ENCODE measurements around the gene TTBK2. TPM values are rescaled to one million over a fixed set of nuclear protein-coding genes. Genes with fewer than 3 reads are reported as not detected.

Gene TTBK2
- total and polyA plus RNA-seq, 10 of the 15 experiments (the other 5 are each of a cell fraction or from before 2014, with no cell fraction given): 0.66 to 9.1 (median 3.7) TPM

GRCh38 chr15:42750306-42750705, 170.3 kb downstream of the TTBK2 start (continued):
- TF ChIP-seq ZNF687 (IDR thresholded peaks at IDR 0.05) (no peak), ZBED1 (IDR thresholded peaks at IDR 0.05; ENCODE audit: borderline replicate concordance) (no peak), NFXL1 (IDR thresholded peaks at IDR 0.05; ENCODE audit: borderline replicate concordance) (no peak)

- FAIRE-seq (no peak), DNase-seq (ENCODE audit: low read depth, low spot score) (no peak), ATAC-seq (no peak)
- ChIA-PET RAD21 (ENCODE audit: unreplicated experiment) (no interaction called here), CTCF (no interaction called here), POLR2A (no interaction called here), SMC1A (ENCODE audit: uncharacterized antibody, unreplicated experiment) (interaction anchor here (0.5 kb wide), 1 partner anchor 75 kb away, joined by 3 read pairs; no protein-coding TSS in a partner anchor)
- in situ Hi-C loops (cut with MboI) (no loop called here), intact Hi-C loops (cut with micrococcal nuclease; ENCODE audit: unreplicated experiment) (no loop called here)
- Histone ChIP-seq H4K20me1 (ENCODE audit: control insufficient read depth, insufficient read depth) (no peaks in the 10 kb centered on the region), H3K4me3 (no peak overlapping the region), H3K9ac (ENCODE audit: control insufficient read depth, insufficient read depth, low read length) (no peak overlapping the region; the same call in 1 of the 2 replicates), H3K27ac (ENCODE audit: control insufficient read depth, insufficient read depth) (no peak overlapping the region), H3K4me1 (ENCODE audit: control insufficient read depth, insufficient read depth, low read length) (no peaks in the 10 kb centered on the region), H3K79me2 (ENCODE audit: control insufficient read depth, insufficient read depth, low read length) (no peaks in the 10 kb centered on the region), H3K9me3 (replicated peaks; ENCODE audit: control insufficient read depth, insufficient read depth, low read length) (no peaks in the 10 kb centered on the region), H3K27me3 (replicated peaks in 1 of 2; ENCODE audit: control insufficient read depth in 2 of 2, insufficient read depth in 2 of 2, low read length in 1 of 2) (no peaks in the 10 kb centered on the region), H3K36me3 (ENCODE audit: control insufficient read depth in 2 of 2, insufficient read depth in 2 of 2, low read length in 1 of 2) (peaks cover 0 to 3% of the 10 kb centered on the region in 2 experiments; a peak in 1 of 4 replicates), H3K4me2 (ENCODE audit: control insufficient read depth, insufficient read depth) (no peak overlapping the region), H2AFZ (ENCODE audit: control insufficient read depth, low read depth, low read length) (no peak overlapping the region)
- WGBS (ENCODE audit: insufficient coverage, insufficient replicate concordance, low lambda C conversion rate, missing lambda C conversion rate): 100% methylated on average over 1 of the region's 1 CpG
- BruUV-seq (replicated peaks): no TSS peak
- no peak for TF ChIP-seq STAT3 (IDR thresholded peaks at IDR 0.05; ENCODE audit: low read depth, low read length)
- no peak for TF ChIP-seq MYC (IDR thresholded peaks at IDR 0.05; ENCODE audit: insufficient read depth, insufficient read length, insufficient replicate concordance, low read length, severe bottlenecking)
- TF ChIP-seq TBL1XR1 (IDR thresholded peaks at IDR 0.05; ENCODE audit: low read depth, low read length): no peak
- no peak for TF ChIP-seq NBN (IDR thresholded peaks at IDR 0.05)
- no peak for TF ChIP-seq GABPA (IDR thresholded peaks at IDR 0.05; ENCODE audit: low read depth)
- TF ChIP-seq IKZF1 (conservative IDR thresholded peaks at IDR 0.05): no peak
- TF ChIP-seq ZBTB4 (CRISPR knock-in tag; IDR thresholded peaks at IDR 0.05): no peak
- TF ChIP-seq CBFB (IDR thresholded peaks at IDR 0.05; ENCODE audit: low read depth): no peak
- TF ChIP-seq ZNF217 (IDR thresholded peaks at IDR 0.05): no peak
Measured at GRCh38 chr15:42749266-42749665, 171.3 kb downstream of the TTBK2 start.
